GM19438 (cell line): Measurements from ENCODE around the gene MYDGF.
"Not testable (repeated sequence)": the region's sequence is repeated elsewhere in the genome, so short reads cannot be mapped to it uniquely, and the experiment has no call there.

ENCODE experiments used
- ATAC-seq: cut with Tn5 transposase; IDR thresholded peaks from one replicate; pipeline ENCODE4 v1.9.1; 2021; ENCODE audit warnings: low read depth; ENCODE audit not compliant: unreplicated experiment

Gene MYDGF

DNA sequence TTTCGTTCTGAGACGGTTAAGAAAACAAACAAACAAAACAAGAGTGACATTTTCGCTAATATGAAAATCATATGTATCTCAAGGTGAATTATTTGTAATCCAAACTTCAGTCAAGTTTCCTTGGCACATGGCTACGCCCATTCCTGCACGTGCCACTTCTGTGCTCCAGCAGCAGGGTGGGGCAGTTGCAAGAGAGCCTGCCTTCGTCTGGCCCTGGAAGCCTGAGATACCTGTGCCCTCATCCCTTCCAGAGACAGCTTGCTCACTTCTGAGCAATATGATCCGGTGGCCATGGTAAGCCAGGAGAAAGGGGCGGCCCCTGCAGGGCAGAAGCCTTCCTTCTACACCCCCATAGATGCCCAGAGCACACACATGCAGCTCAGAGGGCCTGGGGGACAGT lies 31.4 kb upstream of the MYDGF start:
- no peak for ATAC-seq

DNA sequence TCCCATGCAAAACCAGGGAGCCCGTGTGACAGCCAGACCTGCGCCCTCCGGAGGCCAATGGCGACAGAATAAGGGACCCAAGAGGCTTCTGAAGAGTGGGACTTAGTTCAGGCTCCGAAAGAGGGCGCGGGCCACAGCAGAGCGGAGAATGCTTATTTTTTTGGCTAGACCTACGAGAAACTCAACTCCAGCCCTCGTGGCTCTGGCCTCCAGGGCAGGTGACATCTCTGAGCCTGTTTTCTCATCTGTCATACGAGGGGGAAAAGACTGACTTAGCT lies 30.5 kb upstream of the MYDGF start:
- ATAC-seq, result no peak

DNA sequence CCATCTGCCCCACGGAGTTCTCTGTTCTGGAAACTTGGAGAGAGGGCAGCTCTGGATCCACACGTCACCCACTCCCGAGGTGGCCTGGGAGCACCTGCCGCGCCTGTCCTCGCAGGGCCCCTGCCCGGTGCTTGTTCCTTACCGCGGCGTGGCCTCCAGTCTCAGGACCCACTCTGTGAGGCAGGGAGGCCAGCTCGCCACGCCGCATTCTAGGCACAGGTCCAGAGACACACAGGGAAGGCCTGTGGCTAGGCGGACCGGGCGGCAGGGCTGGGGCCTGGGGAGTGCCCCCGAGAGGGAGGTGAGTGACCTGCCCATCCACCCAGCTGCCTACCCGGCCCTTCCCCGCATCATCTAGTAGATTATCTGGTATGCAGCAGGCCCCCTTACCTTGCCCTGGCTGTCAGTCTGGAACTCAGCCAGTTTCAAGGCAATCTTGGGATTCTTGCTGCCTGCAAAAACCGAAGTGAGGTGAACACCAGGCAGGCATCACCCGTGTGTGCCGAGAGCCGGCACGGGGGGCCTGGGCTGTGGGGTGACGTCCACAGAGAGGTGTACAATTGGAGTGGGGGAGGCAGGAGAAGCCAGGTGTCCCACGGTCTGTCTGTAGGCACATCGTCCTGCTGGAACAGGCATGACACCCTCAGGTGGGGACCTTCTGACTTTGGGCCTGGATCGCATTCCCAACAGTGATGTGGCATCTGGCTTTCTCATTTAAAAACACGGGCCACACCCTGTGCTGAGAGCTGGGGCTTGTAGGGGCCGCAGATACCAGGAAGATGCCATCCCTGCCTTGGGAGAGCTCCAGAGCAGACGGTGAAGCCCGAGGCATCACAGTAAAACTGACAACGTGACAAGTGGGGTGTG lies 29.9 kb upstream of the MYDGF start:
- no peak for ATAC-seq

DNA sequence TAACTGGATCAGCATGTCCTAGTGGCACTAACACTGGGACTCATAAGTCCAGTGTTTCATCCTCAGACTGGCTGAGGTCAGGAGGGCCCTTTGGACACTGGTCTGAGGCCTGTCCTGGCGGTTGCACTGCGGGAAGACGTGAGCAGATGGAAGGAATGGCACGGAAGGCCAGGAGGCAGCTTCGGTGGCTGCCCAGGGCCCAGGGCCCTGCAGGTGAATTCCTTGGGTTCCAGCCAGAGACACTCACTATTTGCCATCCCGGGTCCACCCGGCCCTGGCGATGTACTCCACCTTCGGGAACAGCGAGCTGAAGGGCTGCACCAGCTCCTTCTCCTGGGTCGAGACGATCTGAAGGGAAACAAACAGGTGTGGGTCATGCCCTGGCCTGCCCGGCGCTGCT lies 27.2 kb upstream of the MYDGF start:
- no peak for ATAC-seq

DNA sequence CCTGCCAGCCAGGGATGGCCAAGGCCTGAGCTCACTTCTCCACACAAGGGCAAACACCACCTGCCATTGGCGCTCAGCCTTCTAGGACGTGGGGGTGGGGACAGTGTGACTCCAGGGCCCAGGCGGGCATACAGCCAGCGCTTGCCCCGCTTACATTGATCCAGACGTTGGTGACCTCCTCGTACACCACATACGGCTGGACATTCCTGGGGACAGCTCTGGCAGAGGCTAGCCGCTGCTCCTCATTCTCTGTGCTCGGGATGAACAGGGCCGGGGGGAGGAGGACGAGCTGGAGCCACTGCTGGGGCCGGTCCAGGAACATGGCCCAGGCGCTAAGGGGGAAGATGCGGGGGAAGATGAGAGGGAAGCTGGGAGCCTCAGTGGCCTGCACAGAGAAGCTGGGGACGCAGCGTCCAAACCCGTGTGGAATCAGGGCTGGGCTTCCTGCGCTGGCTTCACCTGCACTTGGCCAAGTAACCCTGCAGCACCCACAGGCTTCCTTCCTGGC lies 25.1 kb upstream of the MYDGF start:
- ATAC-seq, result no peak

DNA sequence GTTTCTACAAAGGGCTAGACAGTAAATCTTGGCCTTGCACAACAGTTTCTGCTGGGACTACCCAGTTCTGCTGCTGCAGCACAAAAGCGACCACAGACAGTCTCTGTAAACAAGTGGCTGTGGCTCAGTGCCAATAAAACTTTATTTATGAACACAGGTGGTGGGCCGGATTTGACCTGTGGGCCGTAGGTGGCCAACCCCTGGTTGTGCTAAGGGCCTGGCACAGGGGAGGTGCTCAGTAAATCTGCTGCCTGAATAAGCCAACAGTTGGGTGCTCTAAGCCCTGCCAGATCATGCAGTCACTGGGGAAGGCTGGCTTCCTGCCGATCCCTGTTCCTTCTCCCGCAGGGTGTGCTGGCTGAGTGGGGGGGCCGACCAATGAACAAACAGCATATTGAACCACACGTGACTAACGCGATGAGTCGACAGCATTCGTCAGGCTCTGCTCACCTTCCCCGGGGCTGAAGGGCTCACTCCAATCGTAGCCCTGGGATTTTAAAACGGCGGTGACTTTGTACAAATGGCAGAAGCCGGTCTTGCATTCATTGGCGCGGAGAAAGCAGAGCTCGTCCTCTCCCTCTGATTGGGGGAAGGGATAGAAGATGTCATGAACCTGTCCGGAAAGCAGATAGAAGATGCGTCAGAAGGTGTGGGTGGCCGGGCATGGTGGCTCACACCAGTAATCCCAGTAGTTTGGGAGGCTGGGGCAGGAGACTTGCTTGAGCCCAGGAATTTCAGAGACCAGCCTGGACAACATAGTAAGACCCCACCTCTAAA lies 24.3 kb upstream of the MYDGF start:
- no peak for ATAC-seq

DNA sequence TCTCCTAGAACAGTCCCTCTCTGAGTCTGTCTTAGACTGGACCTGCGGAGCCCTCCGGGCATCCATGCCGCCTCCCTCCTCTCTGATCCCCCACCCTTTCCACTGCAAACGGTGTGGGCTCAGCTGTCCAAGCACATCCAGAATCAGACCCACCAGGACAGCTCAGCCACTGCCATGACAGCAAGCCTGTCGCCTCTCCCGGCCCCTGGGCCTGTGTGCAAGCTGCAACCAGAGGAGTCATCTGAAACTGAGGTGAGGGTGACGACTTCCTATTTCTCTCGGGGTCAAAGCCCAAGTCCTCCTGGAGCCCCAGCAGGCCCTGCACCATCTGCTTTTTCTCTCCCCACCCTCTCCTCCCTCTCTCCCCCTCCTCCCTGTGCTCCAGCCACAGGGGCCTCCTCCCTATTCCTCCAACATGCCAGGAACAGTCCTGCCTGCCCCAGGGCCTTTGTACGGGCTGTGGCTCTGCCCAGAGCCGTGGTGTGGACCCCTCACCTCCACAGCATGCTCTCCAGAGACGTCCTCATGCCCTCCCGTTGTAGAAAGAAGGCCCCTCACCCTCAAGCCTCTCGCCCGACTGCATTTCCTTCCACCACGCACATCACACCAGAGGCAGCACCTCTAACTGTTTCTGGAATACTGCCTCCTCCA lies 23.5 kb upstream of the MYDGF start:
- no peak for ATAC-seq

DNA sequence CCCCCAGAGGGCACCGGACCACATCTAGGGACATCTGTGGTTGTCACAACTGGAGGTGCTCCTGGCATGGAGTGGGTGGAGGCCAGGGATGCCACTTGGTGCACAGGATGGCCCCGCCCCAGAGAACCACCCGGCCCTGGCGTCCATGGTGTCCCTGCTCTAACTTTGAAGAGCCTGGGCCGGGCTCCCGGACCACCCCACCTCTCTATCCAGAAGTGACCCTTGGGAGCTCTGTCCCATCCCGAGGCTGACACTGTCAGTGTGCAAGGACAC lies 22.9 kb upstream of the MYDGF start:
- ATAC-seq, result no peak

DNA sequence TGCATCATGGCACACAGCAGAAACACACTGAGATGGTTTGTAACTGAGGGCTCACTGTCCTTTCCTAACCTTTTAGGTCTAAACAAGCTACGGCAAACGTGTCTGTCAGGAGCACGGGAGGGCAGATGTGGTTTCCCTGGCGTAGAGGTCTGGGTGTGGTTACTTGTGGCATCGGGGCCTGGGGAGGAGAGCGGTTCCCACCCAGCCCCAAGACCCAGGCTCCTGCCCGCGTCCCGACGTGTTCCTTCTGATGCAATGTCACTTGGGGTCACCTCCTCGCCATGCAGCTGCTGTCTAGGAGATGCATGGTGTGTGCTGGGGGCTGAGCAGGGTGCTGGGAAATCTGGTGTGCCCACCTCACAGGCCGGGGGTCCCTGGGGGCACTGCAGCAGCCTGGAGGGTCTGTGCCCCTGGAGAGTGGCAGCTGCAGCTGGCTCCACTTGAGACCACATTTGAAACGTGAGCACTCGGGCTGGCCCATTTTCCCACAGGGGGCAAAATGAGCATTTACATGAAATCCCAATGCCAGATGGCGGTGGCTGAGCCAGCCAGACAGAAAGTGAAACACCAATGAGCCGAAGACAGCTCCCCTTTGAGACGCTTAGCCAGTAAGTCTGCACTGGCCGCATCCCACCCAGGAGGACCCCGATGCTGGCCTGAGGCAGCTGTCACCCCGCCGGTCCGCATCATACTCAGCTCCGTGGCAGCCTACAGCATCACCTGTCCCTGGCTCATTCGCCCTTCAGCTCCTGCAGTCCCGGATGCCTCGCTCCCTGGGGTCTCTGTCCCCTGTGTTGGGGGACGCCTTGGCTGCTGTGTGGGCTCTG lies 22.3 kb upstream of the MYDGF start:
- ATAC-seq, result no peak

DNA sequence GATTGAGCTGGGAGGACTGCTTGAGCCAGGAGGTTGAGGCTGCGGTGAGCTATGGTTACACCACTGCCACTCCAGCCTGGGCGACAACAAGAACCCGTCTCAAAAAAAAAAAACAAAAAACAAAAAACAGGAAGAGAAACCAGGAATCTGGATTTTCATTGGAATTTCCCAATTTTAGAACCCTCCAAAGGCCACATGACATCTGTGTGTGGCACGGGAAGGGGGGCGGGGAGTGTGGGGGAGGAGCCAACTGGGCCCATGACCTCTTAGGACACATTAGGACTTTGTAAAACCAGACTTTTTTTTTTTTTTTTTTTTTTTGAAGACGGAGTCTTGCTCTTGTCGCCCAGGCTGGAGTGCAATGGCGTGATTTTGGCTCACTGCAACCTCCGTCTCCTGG lies 21.2 kb upstream of the MYDGF start:
- no peak for ATAC-seq

DNA sequence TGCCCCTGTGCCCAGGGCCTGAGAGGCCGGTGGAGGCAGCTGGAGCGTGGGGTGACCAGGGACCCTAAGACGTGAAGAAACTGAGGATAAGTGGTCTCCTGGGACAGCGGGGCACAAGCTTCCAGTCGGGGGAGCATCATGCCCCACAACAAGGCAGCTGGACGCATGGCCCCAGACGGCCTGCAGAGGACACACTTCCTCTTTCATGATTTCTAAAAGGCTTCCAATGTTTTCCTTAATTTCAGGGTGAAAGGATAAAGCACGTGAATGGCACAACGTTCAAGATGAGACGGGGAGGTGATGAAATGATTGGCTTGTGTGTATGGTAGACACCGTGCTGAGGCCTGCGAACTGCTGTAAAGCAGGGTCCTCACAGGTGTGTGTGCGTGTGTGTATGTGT lies 20.2 kb upstream of the MYDGF start:
- no peak for ATAC-seq

DNA sequence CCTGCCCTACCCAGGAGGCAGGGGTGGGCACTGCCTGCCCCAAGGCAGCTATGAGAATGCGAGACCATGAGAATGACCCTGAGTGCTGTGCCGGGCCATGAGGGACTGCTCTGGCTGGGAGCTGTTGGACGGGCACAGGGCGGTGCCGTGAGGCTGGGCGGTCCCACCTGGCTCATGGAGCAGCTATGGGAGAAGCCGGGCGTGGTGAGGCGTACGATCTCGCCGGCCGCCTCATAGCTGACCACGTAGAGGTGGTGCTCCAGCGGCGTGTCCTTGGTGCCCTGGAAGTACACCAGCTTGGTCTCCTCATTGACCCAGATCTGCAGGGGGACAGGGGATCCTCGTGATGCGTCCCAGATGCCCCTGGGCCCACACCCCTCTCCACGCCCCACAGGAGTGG lies 19.3 kb upstream of the MYDGF start:
- no peak for ATAC-seq

DNA sequence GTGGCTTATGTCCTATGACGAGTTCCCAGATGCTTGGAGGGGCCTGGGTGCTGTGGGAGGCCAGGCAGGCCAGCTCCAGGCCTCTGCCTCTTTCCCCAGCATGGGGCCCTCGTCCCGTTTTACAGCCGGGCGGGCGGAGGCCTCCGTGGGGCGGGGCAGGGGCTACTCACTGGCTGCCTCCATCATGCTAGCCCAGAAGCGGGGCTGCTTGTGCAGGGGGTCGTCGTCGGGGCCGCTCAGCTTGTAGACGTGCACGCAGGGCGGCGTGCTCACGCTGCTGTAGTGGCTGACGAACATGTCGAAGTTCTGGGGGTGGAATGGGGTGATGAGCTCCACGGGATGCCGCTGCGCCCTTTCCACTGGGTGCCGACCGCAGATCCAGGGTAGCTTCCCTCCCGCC lies 18.4 kb upstream of the MYDGF start:
- no peak for ATAC-seq

DNA sequence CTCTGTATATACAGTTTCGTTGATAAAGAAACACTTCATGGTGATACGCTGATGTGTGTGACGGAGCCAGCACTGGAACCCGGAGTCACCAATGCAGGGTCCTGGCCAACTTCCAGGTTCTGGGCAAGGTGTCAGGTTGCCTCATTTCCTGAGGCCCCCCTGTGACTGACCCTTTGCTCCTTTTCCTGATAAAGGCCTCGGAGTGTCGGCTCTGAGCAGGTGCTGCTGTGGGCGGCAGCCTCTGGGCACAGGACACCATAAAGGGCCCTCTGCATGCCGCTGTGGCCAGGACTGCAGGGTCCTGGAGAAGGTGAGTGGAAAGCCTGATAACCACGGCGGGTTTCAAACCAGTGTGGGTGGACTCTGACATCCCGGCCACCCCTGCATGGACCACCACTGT lies 17.3 kb upstream of the MYDGF start:
- ATAC-seq, result no peak

DNA sequence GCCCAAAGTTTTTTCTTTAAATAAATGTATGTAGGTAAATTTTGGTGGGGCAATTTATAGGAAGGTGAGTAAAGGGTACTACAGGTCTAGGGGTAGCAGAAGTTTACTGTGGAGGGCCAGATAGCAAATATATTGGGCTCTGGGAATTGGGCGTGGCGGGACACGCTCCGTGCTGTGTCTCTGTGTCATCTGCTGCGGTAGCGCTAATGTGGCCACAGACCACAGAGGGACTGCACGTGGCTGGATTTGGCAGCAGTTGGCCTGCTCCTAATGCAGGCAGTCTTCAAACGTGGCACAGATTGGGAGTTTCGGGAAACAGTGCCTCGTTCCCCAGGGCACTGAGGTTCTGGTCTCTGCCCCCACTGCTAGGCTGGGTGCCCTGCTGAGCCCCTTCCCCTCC lies 16.6 kb upstream of the MYDGF start:
- ATAC-seq, result no peak

DNA sequence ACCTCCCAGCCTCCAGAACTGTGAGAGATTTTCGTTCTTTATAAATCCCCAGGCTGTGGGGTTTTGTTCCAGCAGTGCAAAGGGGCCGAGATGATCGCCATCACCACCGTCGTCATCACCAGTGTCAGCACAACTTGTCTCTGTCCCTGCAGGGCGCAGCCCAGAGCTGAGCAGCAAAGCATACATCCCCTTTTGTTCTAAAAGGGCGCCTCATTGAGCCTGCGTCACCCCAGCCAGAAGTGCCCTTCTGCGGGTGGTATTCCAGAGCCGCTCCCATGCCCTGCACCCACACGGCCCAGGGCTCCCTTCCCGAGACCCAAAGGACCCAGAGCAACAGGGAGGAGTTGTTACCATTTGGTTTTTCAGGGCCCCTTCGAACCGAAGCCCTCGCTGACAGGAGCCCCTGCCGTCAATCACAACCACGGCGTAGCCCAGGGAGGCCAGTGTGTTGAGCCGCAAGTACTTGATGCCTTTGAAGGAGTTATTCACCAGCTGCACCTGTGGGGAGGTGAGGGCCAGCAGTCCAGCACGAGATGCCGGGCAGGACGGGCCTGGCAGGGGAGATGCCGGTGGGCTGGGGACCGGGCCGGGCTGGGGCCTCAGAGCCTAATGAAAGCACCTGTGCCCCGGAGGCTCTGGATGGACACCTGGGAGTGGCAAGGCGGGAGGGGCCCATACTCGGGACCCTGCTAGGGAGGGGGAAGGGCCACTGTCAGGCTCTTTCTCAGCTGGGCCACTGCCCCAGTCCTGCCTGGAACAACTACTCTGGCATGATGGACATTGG lies 14.4 kb upstream of the MYDGF start:
- no peak for ATAC-seq

DNA sequence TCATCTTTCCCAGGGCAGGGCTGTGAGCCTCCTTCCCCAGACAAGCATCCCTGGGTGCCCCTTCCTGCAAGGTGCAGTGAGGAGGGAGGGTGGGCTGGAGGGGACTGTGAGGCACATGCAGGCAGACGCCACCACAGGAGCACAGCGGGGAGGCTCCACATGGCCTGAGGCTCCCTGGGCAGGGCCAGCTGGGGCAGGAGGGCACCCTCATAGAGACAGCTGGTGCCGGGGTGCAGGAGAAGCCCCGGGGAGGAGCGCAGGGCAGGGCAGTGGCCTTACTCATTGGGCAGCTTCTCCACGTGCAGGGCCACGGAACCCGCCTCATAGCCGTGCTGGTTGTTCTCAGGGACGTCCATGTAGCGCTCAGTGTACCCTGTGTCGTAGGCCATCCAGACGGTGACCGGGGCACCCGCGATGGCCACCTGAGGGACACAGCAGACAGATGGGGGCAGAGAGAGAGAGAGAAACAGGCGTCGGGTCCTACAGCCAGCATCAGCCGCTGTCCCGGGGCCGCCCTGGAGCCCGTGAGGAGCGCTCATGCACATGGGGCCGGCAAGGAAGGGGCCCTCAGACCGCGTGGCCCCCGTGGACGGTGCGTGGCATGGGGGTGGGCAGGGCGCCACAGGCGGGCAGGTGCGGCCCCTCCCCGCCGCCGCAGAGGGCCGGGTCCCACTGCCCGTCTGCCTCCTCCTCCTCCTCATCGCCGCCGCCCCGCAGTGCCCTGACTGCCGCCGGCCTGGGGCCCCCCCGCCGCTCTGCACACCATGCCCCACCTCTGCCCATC lies 12.5 kb upstream of the MYDGF start:
- no peak for ATAC-seq

DNA sequence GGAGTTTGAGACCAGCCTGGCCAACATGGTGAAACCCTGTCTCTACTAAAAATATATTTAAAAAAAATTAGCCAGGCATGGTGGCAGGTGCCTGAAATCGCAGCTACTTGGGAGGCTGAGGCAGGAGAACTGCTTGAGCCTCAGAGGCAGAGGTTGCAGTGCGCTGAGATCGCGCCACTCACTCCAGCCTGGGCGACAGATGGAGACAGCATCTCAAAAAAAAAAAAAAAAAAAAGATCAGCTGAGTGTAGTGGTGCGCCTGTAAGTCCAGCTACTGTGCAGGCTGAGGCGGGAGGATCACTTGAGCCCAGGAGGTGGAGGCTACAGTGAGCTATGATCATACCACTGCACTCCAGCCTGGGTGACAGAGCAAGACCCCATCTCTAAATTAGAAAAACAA lies 9.9 kb upstream of the MYDGF start:
- not testable (repeated sequence) for ATAC-seq
